HFF-Myc (cell line): ENCODE measurements around the gene TRIM65.

Experiments
- DNase-seq: peaks from one replicate; pipeline ENCODE4 v3.0.0-alpha.2; 2011; ENCODE audit warnings: low read depth; ENCODE audit errors: extremely low read depth
- H3K4me3 ChIP-seq: replicated peaks from 2 replicates; pipeline ENCODE4 v1.5.1; 2011; ENCODE audit warnings: low read depth, mild to moderate bottlenecking, control low read depth, low read length
- CTCF ChIP-seq: IDR thresholded peaks from 2 replicates; pipeline ENCODE4 v1.5.1; 2012; ENCODE audit warnings: mild to moderate bottlenecking, low read depth, low read length, control low read depth; ENCODE audit errors: missing control alignments

TRIM65 gene, protein sequence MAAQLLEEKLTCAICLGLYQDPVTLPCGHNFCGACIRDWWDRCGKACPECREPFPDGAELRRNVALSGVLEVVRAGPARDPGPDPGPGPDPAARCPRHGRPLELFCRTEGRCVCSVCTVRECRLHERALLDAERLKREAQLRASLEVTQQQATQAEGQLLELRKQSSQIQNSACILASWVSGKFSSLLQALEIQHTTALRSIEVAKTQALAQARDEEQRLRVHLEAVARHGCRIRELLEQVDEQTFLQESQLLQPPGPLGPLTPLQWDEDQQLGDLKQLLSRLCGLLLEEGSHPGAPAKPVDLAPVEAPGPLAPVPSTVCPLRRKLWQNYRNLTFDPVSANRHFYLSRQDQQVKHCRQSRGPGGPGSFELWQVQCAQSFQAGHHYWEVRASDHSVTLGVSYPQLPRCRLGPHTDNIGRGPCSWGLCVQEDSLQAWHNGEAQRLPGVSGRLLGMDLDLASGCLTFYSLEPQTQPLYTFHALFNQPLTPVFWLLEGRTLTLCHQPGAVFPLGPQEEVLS

GRCh38 chr17:75896415-75897159 lies at the start of gene TRIM65:
Gene TRIM65, minus strand, starts transcription at chr17:75896951. Its CDS starts 14 bp downstream, at chr17:75896937.
- H3K4me3 ChIP-seq, result peak within 1 kb of the TSS; percentile 74
- TF ChIP-seq CTCF, result no peak
- DNase-seq, result no peak

DNA sequence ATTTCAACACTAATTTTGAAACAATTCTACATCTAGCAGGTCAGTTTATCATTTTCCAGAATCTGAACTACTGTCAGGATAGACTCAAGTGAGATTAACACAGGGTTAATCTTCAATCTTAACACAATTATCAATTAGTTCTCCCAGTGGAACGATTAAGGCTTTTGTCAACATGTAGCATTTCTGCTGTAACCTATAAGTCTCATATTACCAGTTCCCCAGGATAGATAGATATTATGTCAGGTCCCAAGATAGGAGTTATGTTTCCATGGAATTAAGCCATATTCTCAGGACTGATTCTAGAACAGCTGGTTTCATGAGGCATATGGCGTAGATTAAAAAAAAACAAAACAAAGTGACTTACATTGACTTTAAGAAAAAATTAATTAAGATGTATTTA lies 48.5 kb upstream of the TRIM65 start:
- TF ChIP-seq CTCF, result no peak
- DNase-seq, result no peak
- no peak overlapping the region for H3K4me3 ChIP-seq

DNA sequence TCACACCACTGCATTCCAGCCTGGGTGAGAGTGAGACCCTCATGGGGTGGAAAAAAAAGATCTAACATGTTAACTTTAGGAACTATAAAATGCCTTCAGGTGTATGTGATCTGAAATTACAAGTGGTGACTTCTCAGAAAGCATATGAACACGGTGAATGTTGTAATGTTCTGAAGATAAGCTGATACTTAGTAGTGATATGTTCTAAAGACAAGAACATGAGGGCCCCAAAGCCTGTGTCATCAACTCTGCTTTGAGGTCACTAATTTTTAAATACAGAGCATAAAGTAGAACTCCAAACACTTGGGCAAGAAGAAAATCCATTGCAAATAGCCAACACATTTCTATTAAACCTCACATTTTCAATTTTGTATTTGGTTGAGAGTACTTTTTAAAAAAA lies 46.7 kb upstream of the TRIM65 start:
- no peak for DNase-seq
- no peak overlapping the region for H3K4me3 ChIP-seq
- TF ChIP-seq CTCF, result no peak

- TF ChIP-seq CTCF, result no peak
- no peak overlapping the region for H3K4me3 ChIP-seq
- DNase-seq, result no peak
Observed at GRCh38 chr17:75942473-75942872, 45.7 kb upstream of the TRIM65 start.

DNA sequence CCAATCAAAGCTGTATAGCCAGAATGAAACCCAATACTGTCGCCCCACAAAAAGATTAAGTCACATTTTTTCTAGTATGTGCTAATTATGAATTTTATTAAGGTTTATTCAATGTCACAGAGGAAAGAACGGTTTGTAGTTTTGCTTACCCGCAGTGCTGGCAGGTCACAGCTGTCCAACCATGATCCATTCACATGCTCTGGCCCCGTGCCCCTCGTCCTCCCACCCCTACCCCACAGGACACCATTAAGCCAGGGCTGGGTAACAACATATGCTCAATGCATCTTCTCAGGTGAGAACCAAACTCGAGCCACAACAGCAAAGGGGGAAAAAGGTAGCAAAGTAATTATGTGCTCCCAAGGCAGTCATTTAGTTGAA lies 44.7 kb upstream of the TRIM65 start:
- DNase-seq, result no peak
- peak overlapping the region; percentile 88 for H3K4me3 ChIP-seq
- TF ChIP-seq CTCF, result no peak

- TF ChIP-seq CTCF, result no peak
- DNase-seq, result peak; percentile 58
- peak within 1 kb of the TSS; percentile 88 for H3K4me3 ChIP-seq
Observed at GRCh38 chr17:75940727-75941441, 44.1 kb upstream of the TRIM65 start, which contains the start of gene FBF1. Gene FBF1, minus strand, starts transcription at chr17:75941042. Its CDS starts 2,893 bp downstream, at chr17:75938149.
